A549 (cell line): ENCODE data around the gene HINFP. TPM values are rescaled to one million over a fixed set of nuclear protein-coding genes. Genes with fewer than 3 reads are reported as not detected.
A peak's percentile ranks its signal among the peaks of the same experiment; 100 is the strongest.

Experiments
- ATAC-seq, 2 experiments: fragments of 200-7000 bp in 1 of 2; fragments of >200 bp in 1 of 2; cut with Nextera tagmentation in 1 of 2; cut with Tn5 transposase in 1 of 2; 3 replicates each; pipeline versions ENCODE4 v1.8.0 to v1.9.1; 2018 to 2020; ENCODE audit warnings: mild to moderate bottlenecking in 1 of 2, moderate library complexity in 1 of 2
- CTCF ChIA-PET: fragments of 300-600 bp; sonication (Branson Sonifier 250); formaldehyde crosslinking; extraction: SDS; loops from one replicate; lab custom pipeline; 2021; ENCODE audit warnings: antibody characterized with exemption, inconsistent platforms; lab: Yijun Ruan, JAX
- POLR2A ChIA-PET: fragments of 350-600 bp; formaldehyde crosslinking; extraction: SDS; loops from one replicate; lab custom pipeline; 2021; ENCODE audit warnings: antibody characterized with exemption, inconsistent platforms; lab: Yijun Ruan, JAX
- DNase-seq, 2 experiments: peaks; one replicate each; pipeline versions ENCODE4 v3.0.0 to v3.0.0-alpha.2; 2011 to 2016; ENCODE audit warnings: low read depth in 1 of 2, low spot score in 1 of 2
- FAIRE-seq: peaks from 2 replicates; lab custom pipeline; 2011; peaks lifted over from hg19 to GRCh38; lab: Jason Lieb, UNC
- H3K27ac ChIP-seq, 2 experiments: fragments of >200 bp; sonication (Bioruptor Twin); formaldehyde crosslinking; 3 replicates each; pipeline ENCODE4 v1.5.1; 2016 to 2017
- H3K4me1 ChIP-seq: fragments of >200 bp; sonication (Bioruptor Twin); formaldehyde crosslinking; 3 replicates; pipeline ENCODE4 v1.6.1; 2016
- H3K4me2 ChIP-seq: fragments of >200 bp; sonication (Bioruptor Twin); formaldehyde crosslinking; 3 replicates; pipeline ENCODE4 v1.6.1; 2016
- H3K4me3 ChIP-seq: fragments of >200 bp; sonication (Bioruptor Twin); formaldehyde crosslinking; 3 replicates; pipeline ENCODE4 v1.5.1; 2016
- H3K9me3 ChIP-seq: fragments of >200 bp; sonication (Bioruptor Twin); formaldehyde crosslinking; 3 replicates; pipeline ENCODE4 v1.6.1; 2016
- CBX2 ChIP-seq: fragments of 200-600 bp; sonication (generic); IDR thresholded peaks from 2 replicates; pipeline ENCODE4 v1.6.1; 2016; ENCODE audit warnings: low read depth, mild to moderate bottlenecking, borderline replicate concordance
- CEBPB ChIP-seq, 2 experiments: fragments of >200 bp in 1 of 2; sonication (Bioruptor Twin) in 1 of 2; formaldehyde crosslinking in 1 of 2; IDR thresholded peaks; 2 replicates each; pipeline ENCODE4 v1.6.1; 2012 to 2016
- CHD2 ChIP-seq: fragments of 150-350 bp; IDR thresholded peaks from 2 replicates; pipeline ENCODE4 v1.6.1; 2014; ENCODE audit warnings: low read length; ENCODE audit not compliant: partially characterized antibody
- EHF ChIP-seq: fragments of 250-450 bp; sonication (Bioruptor Pico); IDR thresholded peaks from 2 replicates; pipeline ENCODE4 v1.5.0; 2020; ENCODE audit warnings: mild to moderate bottlenecking
- EP300 ChIP-seq, 2 experiments: fragments of >200 bp; sonication (Bioruptor Twin); formaldehyde crosslinking; IDR thresholded peaks; 2 replicates in 1 of 2; 3 replicates in 1 of 2; pipeline ENCODE4 v1.6.1; 2016 to 2017
- FOSL2 ChIP-seq, 2 experiments: fragments of 450-650 bp in 1 of 2; fragments of >200 bp in 1 of 2; sonication (Bioruptor Twin) in 1 of 2; formaldehyde crosslinking; IDR thresholded peaks; 2 replicates each; pipeline versions ENCODE4 v1.5.0 to v1.6.1; 2016 to 2020; ENCODE audit warnings: mild to moderate bottlenecking in 1 of 2, moderate library complexity in 1 of 2
- FOXS1 ChIP-seq: fragments of 250-450 bp; sonication (Bioruptor Pico); IDR thresholded peaks from 2 replicates; pipeline ENCODE4 v1.5.0; 2020; ENCODE audit warnings: mild to moderate bottlenecking, moderate library complexity
- GATA3 ChIP-seq: IDR thresholded peaks from 2 replicates; pipeline ENCODE4 v1.6.1; 2012; ENCODE audit warnings: borderline replicate concordance
- HOXB13 ChIP-seq: fragments of 250-450 bp; sonication (Bioruptor Pico); IDR thresholded peaks from 2 replicates; pipeline ENCODE4 v1.5.0; 2020; ENCODE audit warnings: low read depth, mild to moderate bottlenecking, moderate library complexity
- JUNB ChIP-seq: fragments of >200 bp; sonication (Bioruptor Twin); formaldehyde crosslinking; IDR thresholded peaks from 2 replicates; pipeline ENCODE4 v1.6.1; 2016
- KDM5A ChIP-seq: fragments of 200-600 bp; sonication (generic); IDR thresholded peaks from 2 replicates; pipeline ENCODE4 v1.6.1; 2016; ENCODE audit warnings: antibody characterized with exemption, mild to moderate bottlenecking
- MAFK ChIP-seq: fragments of 450-650 bp; IDR thresholded peaks from 2 replicates; pipeline ENCODE4 v1.6.1; 2014; ENCODE audit not compliant: partially characterized antibody
- MAZ ChIP-seq: fragments of 150-350 bp; IDR thresholded peaks from 2 replicates; pipeline ENCODE4 v1.6.1; 2014; ENCODE audit warnings: antibody characterized with exemption, low read depth, low read length, borderline replicate concordance
- NFE2L2 ChIP-seq: fragments of 150-350 bp; conservative IDR thresholded peaks from 2 replicates; pipeline ENCODE4 v1.6.1; 2014; ENCODE audit warnings: low read length
- NPAS2 ChIP-seq: fragments of 250-450 bp; sonication (Bioruptor Pico); IDR thresholded peaks from 2 replicates; pipeline ENCODE4 v1.8.0; 2022; ENCODE audit warnings: mild to moderate bottlenecking, moderate library complexity, borderline replicate concordance
- NR3C1 ChIP-seq: fragments of >200 bp; sonication (Bioruptor Twin); formaldehyde crosslinking; IDR thresholded peaks from 3 replicates; pipeline ENCODE4 v1.6.1; 2017
- PHF8 ChIP-seq: fragments of 200-600 bp; sonication (generic); IDR thresholded peaks from 2 replicates; pipeline ENCODE4 v1.6.1; 2016; ENCODE audit warnings: low read depth, mild to moderate bottlenecking, antibody characterized with exemption, moderate library complexity, borderline replicate concordance
- POLR2A ChIP-seq: IDR thresholded peaks from 2 replicates; pipeline ENCODE4 v1.6.1; 2012; ENCODE audit warnings: mild to moderate bottlenecking, low read length
- POLR2AphosphoS2 ChIP-seq: conservative IDR thresholded peaks from 2 replicates; pipeline ENCODE4 v1.6.1; 2012; ENCODE audit warnings: low read length, improper control_type of control experiment, inconsistent platforms
- RCOR1 ChIP-seq: fragments of 150-350 bp; IDR thresholded peaks from 2 replicates; pipeline ENCODE4 v1.6.1; 2014; ENCODE audit warnings: antibody characterized with exemption, low read length, low read depth
- RFX5 ChIP-seq: fragments of 450-650 bp; IDR thresholded peaks from 2 replicates; pipeline ENCODE4 v1.7.1; 2014; ENCODE audit warnings: antibody characterized with exemption, mild to moderate bottlenecking, moderate library complexity
- SMC3 ChIP-seq: fragments of >200 bp; sonication (Bioruptor Twin); formaldehyde crosslinking; IDR thresholded peaks from 3 replicates; pipeline ENCODE4 v1.6.1; 2018; ENCODE audit warnings: inconsistent platforms
- SREBF2 ChIP-seq: fragments of 450-650 bp; IDR thresholded peaks from 2 replicates; pipeline ENCODE4 v1.6.1; 2014; ENCODE audit warnings: mild to moderate bottlenecking, moderate library complexity
- ZC3H11A ChIP-seq: fragments of 450-650 bp; IDR thresholded peaks from 2 replicates; pipeline ENCODE4 v1.6.1; 2014; ENCODE audit warnings: antibody characterized with exemption, mild to moderate bottlenecking
- ZFP36 ChIP-seq: fragments of 450-650 bp; IDR thresholded peaks from 2 replicates; pipeline ENCODE4 v1.6.1; 2014; ENCODE audit warnings: borderline replicate concordance; ENCODE audit not compliant: partially characterized antibody
- WGBS: methylation state at CpG from one replicate; pipeline ENCODE4 v1.1.6; 2017; ENCODE audit errors: missing lambda C conversion rate; 5-methylcytosine and 5-hydroxymethylcytosine counted together
- polyA plus RNA-seq, 4 experiments: library from polyadenylated mRNA; depleted of rRNA in 3 of 4; stranded (reverse); fragments of >200 nt; fragmentation: RNase III in 1 of 4; extraction: RNeasy Plus Mini Kit Qiagen cat#74134 plus additional on column Dnase treatment in 1 of 4; gene quantifications; 2 replicates in 3 of 4; 3 replicates in 1 of 4; pipeline ENCODE4 v1.2.3, GENCODE V29; 2011 to 2017
- TF ChIP-seq, protein P1 (sequence below): fragments of >200 bp; sonication (Bioruptor Twin); formaldehyde crosslinking; IDR thresholded peaks from 3 replicates; pipeline ENCODE4 v1.5.1; 2016
- TF ChIP-seq, protein P2 (sequence below): fragments of 250-450 bp; sonication (Bioruptor Pico); IDR thresholded peaks from 2 replicates; pipeline ENCODE4 v1.5.0; 2021; ENCODE audit warnings: mild to moderate bottlenecking, moderate library complexity, borderline replicate concordance
- TF ChIP-seq, protein P3 (sequence below): IDR thresholded peaks from 2 replicates; pipeline ENCODE4 v1.6.1; 2012
- TF ChIP-seq, protein P4 (sequence below): fragments of 200-600 bp; sonication (generic); IDR thresholded peaks from 2 replicates; pipeline ENCODE4 v1.6.1; 2016; ENCODE audit warnings: antibody characterized with exemption, mild to moderate bottlenecking, moderate library complexity
- TF ChIP-seq, protein P5 (sequence below): fragments of >200 bp; sonication (Bioruptor Twin); formaldehyde crosslinking; IDR thresholded peaks from 3 replicates; pipeline ENCODE4 v1.6.1; 2016

The HINFP gene
- polyA plus RNA-seq, 2 of the 4 experiments (the other 2 are of a cell fraction) = 10.0 to 13.0 TPM

DNA sequence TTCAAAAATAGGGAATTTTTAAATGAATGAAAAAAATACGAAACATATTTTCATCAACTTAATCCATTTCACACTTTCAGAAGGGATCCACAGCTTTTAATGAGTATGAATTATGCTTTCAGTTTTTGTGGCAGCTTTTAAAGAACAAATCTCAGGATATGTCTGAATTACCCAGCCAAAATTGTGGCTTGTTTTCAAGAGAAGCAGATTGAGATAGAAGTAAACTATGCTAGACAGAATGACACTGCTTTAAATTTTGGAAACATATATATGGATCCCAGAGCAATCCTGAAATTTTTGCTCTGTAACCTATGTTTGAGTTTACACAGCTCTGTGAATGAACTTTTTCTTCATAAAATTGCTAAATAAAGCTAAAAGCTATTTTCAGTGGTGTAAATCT is 2.4 kb upstream of the HINFP start:
- no peak overlapping the region for H3K4me2 ChIP-seq
- FAIRE-seq = no peak
- no peak overlapping the region for H3K27ac ChIP-seq
- no peaks in the 10 kb centered on the region for H3K9me3 ChIP-seq
- no peak for ATAC-seq
- ChIA-PET POLR2A (no interaction called here), CTCF (interaction anchor here (1.2 kb wide), 2 partner anchors 14 to 24 kb away, joined by 3 to 4 read pairs; a partner anchor contains a TSS)
- TF ChIP-seq NR3C1 = no peak
- TF ChIP-seq MAZ = no peak
- no peak for TF ChIP-seq HOXB13 (CRISPR knock-in tag)
- TF ChIP-seq EP300 (IDR thresholded peaks at IDR 0.05) = no peak
- no peak for TF ChIP-seq CBX2
- TF ChIP-seq SREBF2 = no peak
- TF ChIP-seq, protein P1, sequence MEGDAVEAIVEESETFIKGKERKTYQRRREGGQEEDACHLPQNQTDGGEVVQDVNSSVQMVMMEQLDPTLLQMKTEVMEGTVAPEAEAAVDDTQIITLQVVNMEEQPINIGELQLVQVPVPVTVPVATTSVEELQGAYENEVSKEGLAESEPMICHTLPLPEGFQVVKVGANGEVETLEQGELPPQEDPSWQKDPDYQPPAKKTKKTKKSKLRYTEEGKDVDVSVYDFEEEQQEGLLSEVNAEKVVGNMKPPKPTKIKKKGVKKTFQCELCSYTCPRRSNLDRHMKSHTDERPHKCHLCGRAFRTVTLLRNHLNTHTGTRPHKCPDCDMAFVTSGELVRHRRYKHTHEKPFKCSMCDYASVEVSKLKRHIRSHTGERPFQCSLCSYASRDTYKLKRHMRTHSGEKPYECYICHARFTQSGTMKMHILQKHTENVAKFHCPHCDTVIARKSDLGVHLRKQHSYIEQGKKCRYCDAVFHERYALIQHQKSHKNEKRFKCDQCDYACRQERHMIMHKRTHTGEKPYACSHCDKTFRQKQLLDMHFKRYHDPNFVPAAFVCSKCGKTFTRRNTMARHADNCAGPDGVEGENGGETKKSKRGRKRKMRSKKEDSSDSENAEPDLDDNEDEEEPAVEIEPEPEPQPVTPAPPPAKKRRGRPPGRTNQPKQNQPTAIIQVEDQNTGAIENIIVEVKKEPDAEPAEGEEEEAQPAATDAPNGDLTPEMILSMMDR = no peak
- TF ChIP-seq, protein P2, sequence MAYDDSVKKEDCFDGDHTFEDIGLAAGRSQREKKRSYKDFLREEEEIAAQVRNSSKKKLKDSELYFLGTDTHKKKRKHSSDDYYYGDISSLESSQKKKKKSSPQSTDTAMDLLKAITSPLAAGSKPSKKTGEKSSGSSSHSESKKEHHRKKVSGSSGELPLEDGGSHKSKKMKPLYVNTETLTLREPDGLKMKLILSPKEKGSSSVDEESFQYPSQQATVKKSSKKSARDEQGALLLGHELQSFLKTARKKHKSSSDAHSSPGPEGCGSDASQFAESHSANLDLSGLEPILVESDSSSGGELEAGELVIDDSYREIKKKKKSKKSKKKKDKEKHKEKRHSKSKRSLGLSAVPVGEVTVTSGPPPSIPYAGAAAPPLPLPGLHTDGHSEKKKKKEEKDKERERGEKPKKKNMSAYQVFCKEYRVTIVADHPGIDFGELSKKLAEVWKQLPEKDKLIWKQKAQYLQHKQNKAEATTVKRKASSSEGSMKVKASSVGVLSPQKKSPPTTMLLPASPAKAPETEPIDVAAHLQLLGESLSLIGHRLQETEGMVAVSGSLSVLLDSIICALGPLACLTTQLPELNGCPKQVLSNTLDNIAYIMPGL (CRISPR knock-in tag) = no peak
- TF ChIP-seq ZC3H11A = no peak
- no peak for TF ChIP-seq RCOR1
- TF ChIP-seq, protein P3, sequence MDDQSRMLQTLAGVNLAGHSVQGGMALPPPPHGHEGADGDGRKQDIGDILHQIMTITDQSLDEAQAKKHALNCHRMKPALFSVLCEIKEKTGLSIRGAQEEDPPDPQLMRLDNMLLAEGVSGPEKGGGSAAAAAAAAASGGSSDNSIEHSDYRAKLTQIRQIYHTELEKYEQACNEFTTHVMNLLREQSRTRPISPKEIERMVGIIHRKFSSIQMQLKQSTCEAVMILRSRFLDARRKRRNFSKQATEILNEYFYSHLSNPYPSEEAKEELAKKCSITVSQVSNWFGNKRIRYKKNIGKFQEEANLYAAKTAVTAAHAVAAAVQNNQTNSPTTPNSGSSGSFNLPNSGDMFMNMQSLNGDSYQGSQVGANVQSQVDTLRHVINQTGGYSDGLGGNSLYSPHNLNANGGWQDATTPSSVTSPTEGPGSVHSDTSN = no peak
- no peak for TF ChIP-seq FOSL2 (IDR thresholded peaks at IDR 0.05)
- no peak for TF ChIP-seq FOSL2 (CRISPR knock-in tag; IDR thresholded peaks at IDR 0.05)
- TF ChIP-seq KDM5A = no peak
- no peak for TF ChIP-seq GATA3
- no peak for TF ChIP-seq FOXS1 (CRISPR knock-in tag)
- TF ChIP-seq NPAS2 (CRISPR knock-in tag) = no peak
- TF ChIP-seq, all 56 proteins: peak for 0
- Histone ChIP-seq H3K4me3 (no peak overlapping the region), H3K4me1 (peaks cover 10% of the 10 kb centered on the region; the same call in 1 of the 3 replicates)
- WGBS = 100% methylated on average over 1 of the region's 1 CpG
- no peak for DNase-seq

DNA sequence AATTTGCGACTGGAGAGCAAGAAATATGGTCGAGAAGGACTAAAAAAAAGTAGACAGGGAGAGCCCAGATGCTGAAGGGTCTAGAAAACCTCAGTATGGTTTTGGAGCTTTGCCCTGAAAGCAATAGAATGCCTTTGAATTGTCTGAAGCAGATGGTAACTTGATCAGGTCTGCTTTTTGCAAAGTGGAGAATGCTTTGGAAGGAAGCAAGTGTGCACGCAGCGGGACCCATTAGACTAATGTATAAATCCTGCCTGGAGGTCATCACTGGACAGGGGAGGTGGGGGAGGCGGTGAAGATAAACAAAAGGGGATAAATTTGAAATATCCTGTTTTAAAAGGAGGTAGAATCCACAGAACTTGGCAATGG is 757 bp upstream of the HINFP start:
- peaks cover 10% of the 10 kb centered on the region; the same call in 1 of the 3 replicates for H3K4me1 ChIP-seq
- POLR2A ChIA-PET = interaction anchor here (1.9 to 2.4 kb wide), 2 partner anchors 9 to 13 kb away, joined by 9 to 11 read pairs; partner anchors contain the start of gene C2CD2L
- 9% methylated on average over 5 of the region's 5 CpGs for WGBS
- TF ChIP-seq RFX5 (no peak), NR3C1 (no peak), MAZ (no peak), MAFK (no peak), JUNB (no peak), NPAS2 (CRISPR knock-in tag) (no peak), SMC3 (no peak), RCOR1 (no peak), PHF8 (no peak), EHF (CRISPR knock-in tag) (no peak), NFE2L2 (no peak), ZFP36 (no peak), ZC3H11A (no peak), POLR2AphosphoS2 (no peak), CEBPB (IDR thresholded peaks at IDR 0.05) (no peak), CHD2 (no peak), POLR2A (no peak)
- TF ChIP-seq, protein P4, sequence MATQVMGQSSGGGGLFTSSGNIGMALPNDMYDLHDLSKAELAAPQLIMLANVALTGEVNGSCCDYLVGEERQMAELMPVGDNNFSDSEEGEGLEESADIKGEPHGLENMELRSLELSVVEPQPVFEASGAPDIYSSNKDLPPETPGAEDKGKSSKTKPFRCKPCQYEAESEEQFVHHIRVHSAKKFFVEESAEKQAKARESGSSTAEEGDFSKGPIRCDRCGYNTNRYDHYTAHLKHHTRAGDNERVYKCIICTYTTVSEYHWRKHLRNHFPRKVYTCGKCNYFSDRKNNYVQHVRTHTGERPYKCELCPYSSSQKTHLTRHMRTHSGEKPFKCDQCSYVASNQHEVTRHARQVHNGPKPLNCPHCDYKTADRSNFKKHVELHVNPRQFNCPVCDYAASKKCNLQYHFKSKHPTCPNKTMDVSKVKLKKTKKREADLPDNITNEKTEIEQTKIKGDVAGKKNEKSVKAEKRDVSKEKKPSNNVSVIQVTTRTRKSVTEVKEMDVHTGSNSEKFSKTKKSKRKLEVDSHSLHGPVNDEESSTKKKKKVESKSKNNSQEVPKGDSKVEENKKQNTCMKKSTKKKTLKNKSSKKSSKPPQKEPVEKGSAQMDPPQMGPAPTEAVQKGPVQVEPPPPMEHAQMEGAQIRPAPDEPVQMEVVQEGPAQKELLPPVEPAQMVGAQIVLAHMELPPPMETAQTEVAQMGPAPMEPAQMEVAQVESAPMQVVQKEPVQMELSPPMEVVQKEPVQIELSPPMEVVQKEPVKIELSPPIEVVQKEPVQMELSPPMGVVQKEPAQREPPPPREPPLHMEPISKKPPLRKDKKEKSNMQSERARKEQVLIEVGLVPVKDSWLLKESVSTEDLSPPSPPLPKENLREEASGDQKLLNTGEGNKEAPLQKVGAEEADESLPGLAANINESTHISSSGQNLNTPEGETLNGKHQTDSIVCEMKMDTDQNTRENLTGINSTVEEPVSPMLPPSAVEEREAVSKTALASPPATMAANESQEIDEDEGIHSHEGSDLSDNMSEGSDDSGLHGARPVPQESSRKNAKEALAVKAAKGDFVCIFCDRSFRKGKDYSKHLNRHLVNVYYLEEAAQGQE = no peak
- TF ChIP-seq, protein P5, sequence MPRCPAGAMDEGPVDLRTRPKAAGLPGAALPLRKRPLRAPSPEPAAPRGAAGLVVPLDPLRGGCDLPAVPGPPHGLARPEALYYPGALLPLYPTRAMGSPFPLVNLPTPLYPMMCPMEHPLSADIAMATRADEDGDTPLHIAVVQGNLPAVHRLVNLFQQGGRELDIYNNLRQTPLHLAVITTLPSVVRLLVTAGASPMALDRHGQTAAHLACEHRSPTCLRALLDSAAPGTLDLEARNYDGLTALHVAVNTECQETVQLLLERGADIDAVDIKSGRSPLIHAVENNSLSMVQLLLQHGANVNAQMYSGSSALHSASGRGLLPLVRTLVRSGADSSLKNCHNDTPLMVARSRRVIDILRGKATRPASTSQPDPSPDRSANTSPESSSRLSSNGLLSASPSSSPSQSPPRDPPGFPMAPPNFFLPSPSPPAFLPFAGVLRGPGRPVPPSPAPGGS = no peak; the same call in 2 of the 3 replicates
- TF ChIP-seq, all 56 proteins: peak for 0
- CTCF ChIA-PET = interaction anchor here (0.8 to 2.1 kb wide), 5 partner anchors 8 to 76 kb away, joined by 3 to 7 read pairs (median 3); no protein-coding TSS in a partner anchor
- DNase-seq (no peak), ATAC-seq (no peak), FAIRE-seq (no peak)
- Histone ChIP-seq H3K4me3 (peak overlapping the region; percentile 48), H3K9me3 (no peaks in the 10 kb centered on the region), H3K4me2 (peak overlapping the region; percentile 78), H3K27ac (peak overlapping the region; percentile 88 to 91)
